PC-9 (cell line): ENCODE data around the gene PAM16. TPM values are rescaled to one million over a fixed set of nuclear protein-coding genes. Genes with fewer than 3 reads are reported as not detected.

Experiments used
- BruUV-seq: library from RNA; stranded (reverse); fragments of 400-500 nt; replicated peaks from 2 replicates; lab custom pipeline; 2021; lab: Mats Ljungman, UMichigan
- CTCF ChIA-PET: fragments of 300-600 bp; sonication (Branson Sonifier 250); formaldehyde crosslinking; loops from one replicate; lab custom pipeline; 2022; ENCODE audit warnings: antibody characterized with exemption; lab: Charles Lee
- POLR2A ChIA-PET: fragments of 300-600 bp; sonication (Branson Sonifier 250); formaldehyde crosslinking; loops from one replicate; lab custom pipeline; 2022; ENCODE audit warnings: antibody characterized with exemption; ENCODE audit not compliant: unreplicated experiment; lab: Charles Lee
- DNase-seq, 2 experiments: peaks; one replicate each; pipeline versions ENCODE4 v3.0.0 to v3.0.0-alpha.2; 2015 to 2022; ENCODE audit warnings: mixed read lengths in 1 of 2
- H2AFZ ChIP-seq: fragments of 200-600 bp; sonication (generic); 2 replicates; pipeline ENCODE4 v1.8.1; 2017; ENCODE audit warnings: antibody characterized with exemption
- H3F3A ChIP-seq: fragments of 200-600 bp; sonication (generic); 2 replicates; pipeline ENCODE4 v1.8.1; 2017; ENCODE audit warnings: antibody characterized with exemption, mild to moderate bottlenecking, low read depth; ENCODE audit not compliant: insufficient read depth
- H3K27ac ChIP-seq: fragments of 200-600 bp; sonication (generic); 2 replicates; pipeline ENCODE4 v1.6.1; 2016; ENCODE audit warnings: mixed run types
- H3K27me3 ChIP-seq: fragments of 200-600 bp; sonication (generic); 2 replicates; pipeline ENCODE4 v1.6.1; 2016; ENCODE audit warnings: low read depth, mixed run types; ENCODE audit not compliant: insufficient read depth
- H3K36me3 ChIP-seq: fragments of 200-600 bp; sonication (generic); 2 replicates; pipeline ENCODE4 v1.6.1; 2016; ENCODE audit warnings: low read depth, mixed run types
- H3K4me1 ChIP-seq: fragments of 200-600 bp; sonication (generic); replicated peaks from 2 replicates; pipeline ENCODE4 v1.6.1; 2016; ENCODE audit warnings: mixed run types; ENCODE audit not compliant: insufficient read depth
- H3K4me2 ChIP-seq: fragments of 200-600 bp; sonication (generic); 2 replicates; pipeline ENCODE4 v1.6.1; 2017; ENCODE audit warnings: mixed run types
- H3K4me3 ChIP-seq: fragments of 200-600 bp; sonication (generic); 2 replicates; pipeline ENCODE4 v1.6.1; 2016; ENCODE audit warnings: mixed run types
- H3K79me2 ChIP-seq: fragments of 200-600 bp; sonication (generic); 2 replicates; pipeline ENCODE4 v1.6.1; 2017; ENCODE audit warnings: low read depth, mixed run types
- H3K9me2 ChIP-seq: fragments of 200-600 bp; sonication (generic); 2 replicates; pipeline ENCODE4 v1.8.1; 2017; ENCODE audit warnings: mild to moderate bottlenecking; ENCODE audit not compliant: insufficient read depth
- H3K9me3 ChIP-seq: fragments of 200-600 bp; sonication (generic); 2 replicates; pipeline ENCODE4 v1.8.1; 2016; ENCODE audit warnings: low read depth; ENCODE audit not compliant: insufficient read depth
- H4K20me1 ChIP-seq: fragments of 200-600 bp; sonication (generic); 2 replicates; pipeline ENCODE4 v1.8.1; 2017; ENCODE audit not compliant: insufficient read depth
- EZH2 ChIP-seq: fragments of 200-600 bp; sonication (generic); IDR thresholded peaks from 2 replicates; pipeline ENCODE4 v1.8.0; 2017; ENCODE audit warnings: antibody characterized with exemption, low read depth
- intact Hi-C: fragments of 100-400 bp; cut with micrococcal nuclease; formaldehyde crosslinking; loops from one replicate; pipeline ENCODE4 v1.10.0; 2022; ENCODE audit not compliant: unreplicated experiment
- total RNA-seq: library from RNA; stranded (reverse); gene quantifications from 2 replicates; pipeline ENCODE4 v1.2.3, GENCODE V29; 2021
- TF ChIP-seq, protein P1 (sequence below): fragments of 200-600 bp; sonication (generic); conservative IDR thresholded peaks from 2 replicates; pipeline ENCODE4 v1.6.1; 2017; ENCODE audit warnings: mixed run types, antibody characterized with exemption, mild to moderate bottlenecking, moderate library complexity

Gene PAM16
- total RNA-seq, 1 experiment from 2014 or later = 95.9 TPM

DNA sequence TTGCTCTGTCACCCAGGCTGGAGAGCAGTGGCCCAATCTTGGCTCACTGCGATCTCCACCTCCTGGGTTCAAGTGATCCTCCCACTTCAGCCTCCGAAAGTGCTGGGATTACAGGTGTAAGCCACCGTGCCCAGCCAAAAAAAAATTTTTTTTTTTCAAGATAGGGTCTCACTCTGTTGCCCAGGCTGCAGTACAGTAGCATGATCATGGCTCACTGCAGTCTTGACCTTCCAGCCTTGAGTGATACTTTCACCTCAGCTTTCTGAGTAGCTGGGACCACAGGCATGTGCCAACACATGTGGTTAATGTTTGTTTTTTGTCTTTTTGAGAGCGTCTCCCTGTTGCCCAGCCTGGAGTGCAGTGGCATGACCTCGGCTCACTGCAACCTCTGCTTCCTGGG lies 1.7 kb upstream of the PAM16 start:
- BruUV-seq = no TSS peak
- no peak overlapping the region for H2AFZ ChIP-seq
- ChIA-PET CTCF (interaction anchor here (2.4 kb wide), 1 partner anchor 50 kb away, joined by 6 read pairs; no protein-coding TSS in a partner anchor), POLR2A (no interaction called here)
- H4K20me1 ChIP-seq = peaks cover 20% of the 10 kb centered on the region
- intact Hi-C loops = no loop called here
- H3K9me2 ChIP-seq = no peaks in the 10 kb centered on the region
- no peak overlapping the region for H3K27ac ChIP-seq
- TF ChIP-seq, protein P1, sequence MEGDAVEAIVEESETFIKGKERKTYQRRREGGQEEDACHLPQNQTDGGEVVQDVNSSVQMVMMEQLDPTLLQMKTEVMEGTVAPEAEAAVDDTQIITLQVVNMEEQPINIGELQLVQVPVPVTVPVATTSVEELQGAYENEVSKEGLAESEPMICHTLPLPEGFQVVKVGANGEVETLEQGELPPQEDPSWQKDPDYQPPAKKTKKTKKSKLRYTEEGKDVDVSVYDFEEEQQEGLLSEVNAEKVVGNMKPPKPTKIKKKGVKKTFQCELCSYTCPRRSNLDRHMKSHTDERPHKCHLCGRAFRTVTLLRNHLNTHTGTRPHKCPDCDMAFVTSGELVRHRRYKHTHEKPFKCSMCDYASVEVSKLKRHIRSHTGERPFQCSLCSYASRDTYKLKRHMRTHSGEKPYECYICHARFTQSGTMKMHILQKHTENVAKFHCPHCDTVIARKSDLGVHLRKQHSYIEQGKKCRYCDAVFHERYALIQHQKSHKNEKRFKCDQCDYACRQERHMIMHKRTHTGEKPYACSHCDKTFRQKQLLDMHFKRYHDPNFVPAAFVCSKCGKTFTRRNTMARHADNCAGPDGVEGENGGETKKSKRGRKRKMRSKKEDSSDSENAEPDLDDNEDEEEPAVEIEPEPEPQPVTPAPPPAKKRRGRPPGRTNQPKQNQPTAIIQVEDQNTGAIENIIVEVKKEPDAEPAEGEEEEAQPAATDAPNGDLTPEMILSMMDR = no peak
- no peaks in the 10 kb centered on the region for H3K36me3 ChIP-seq
- peaks cover 32% of the 10 kb centered on the region for H3K4me1 ChIP-seq
- 0 out of 2 replicates have a peak overlapping the region, but pooled peaks have one; percentile 17 for H3K4me2 ChIP-seq
- peaks cover 22% of the 10 kb centered on the region; the same call in 1 of the 2 replicates for H3F3A ChIP-seq
- no peak overlapping the region for H3K4me3 ChIP-seq
- H3K79me2 ChIP-seq = peaks cover 31% of the 10 kb centered on the region
- DNase-seq = no peak
- H3K9me3 ChIP-seq = no peaks in the 10 kb centered on the region
- no peaks in the 10 kb centered on the region for H3K27me3 ChIP-seq

- no peaks in the 10 kb centered on the region for H3K9me3 ChIP-seq
- peaks cover 40% of the 10 kb centered on the region for H3K79me2 ChIP-seq
- H3K27me3 ChIP-seq = no peaks in the 10 kb centered on the region
- peak overlapping the region; percentile 89; the same call in 1 of the 2 replicates for H3K4me3 ChIP-seq
- H3K9me2 ChIP-seq = no peaks in the 10 kb centered on the region
- POLR2A ChIA-PET = interaction anchor here (0.6 kb wide), 1 partner anchor 61 kb away, joined by 4 read pairs; no protein-coding TSS in a partner anchor
- BruUV-seq = no TSS peak
- no peak overlapping the region for H2AFZ ChIP-seq
- TF ChIP-seq, protein P1 = no peak
- TF ChIP-seq EZH2 = no peak
- H3K4me2 ChIP-seq = peak overlapping the region; percentile 75
- intact Hi-C loops = no loop called here
- H4K20me1 ChIP-seq = peaks cover 30% of the 10 kb centered on the region
- peak overlapping the region; percentile 69 for H3K27ac ChIP-seq
- H3F3A ChIP-seq = peaks cover 23% of the 10 kb centered on the region; the same call in 1 of the 2 replicates
- CTCF ChIA-PET = interaction anchor here (0.6 to 2.4 kb wide), 3 partner anchors 40 to 162 kb away, joined by 3 to 6 read pairs (median 5); no protein-coding TSS in a partner anchor
- H3K4me1 ChIP-seq = peaks cover 32% of the 10 kb centered on the region
- DNase-seq = no peak
- no peaks in the 10 kb centered on the region for H3K36me3 ChIP-seq
Observed at GRCh38 chr16:4351880-4352279, 759 bp upstream of the PAM16 start.

DNA sequence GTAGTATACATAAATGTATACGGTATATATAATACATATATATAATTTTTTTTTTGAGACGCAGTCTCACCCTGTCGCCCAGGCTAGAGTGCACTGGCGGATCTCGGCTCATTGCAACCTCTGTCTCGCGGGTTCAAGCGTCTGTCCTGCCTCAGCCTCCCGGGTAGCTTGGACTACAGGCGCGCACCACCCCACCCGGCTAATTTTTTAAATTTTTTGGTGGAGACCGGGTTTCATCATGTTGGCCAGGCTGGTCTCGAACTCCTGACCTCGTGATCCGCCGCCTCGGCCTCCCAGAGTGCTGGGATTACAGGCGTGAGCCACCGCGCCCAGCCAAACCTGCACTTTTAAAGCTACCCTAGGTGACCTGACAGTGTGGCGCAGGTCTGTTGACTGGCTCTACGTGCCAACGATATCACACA lies 745 bp downstream of the PAM16 start:
- Histone ChIP-seq H2AFZ (peak overlapping the region; percentile 82), H3K4me1 (peaks cover 32% of the 10 kb centered on the region), H3K36me3 (no peaks in the 10 kb centered on the region), H3K9me3 (no peaks in the 10 kb centered on the region), H3F3A (peaks cover 38% of the 10 kb centered on the region; the same call in 1 of the 2 replicates), H3K9me2 (no peaks in the 10 kb centered on the region), H4K20me1 (peaks cover 45% of the 10 kb centered on the region), H3K27ac (peak overlapping the region; percentile 29), H3K4me3 (peak overlapping the region; percentile 89), H3K27me3 (no peaks in the 10 kb centered on the region), H3K4me2 (peak overlapping the region; percentile 75), H3K79me2 (peaks cover 55% of the 10 kb centered on the region)
- ChIA-PET CTCF (interaction anchor here (0.6 to 2.4 kb wide), 2 partner anchors 52 to 1266 kb away, joined by 3 to 6 read pairs; no protein-coding TSS in a partner anchor), POLR2A (interaction anchor here (0.6 kb wide), 2 partner anchors 114 to 170 kb away, joined by 3 read pairs; no protein-coding TSS in a partner anchor)
- BruUV-seq = no TSS peak
- TF ChIP-seq, protein P1 = no peak
- no peak for TF ChIP-seq EZH2
- intact Hi-C loops = no loop called here
- DNase-seq = no peak
